GM12892 (cell line): ENCODE results near the gene TRAF3IP1.
A peak's percentile ranks its signal among the peaks of the same experiment; 100 is the strongest.

Experiments
- DNase-seq: peaks from one replicate; pipeline ENCODE4 v3.0.0; 2011; ENCODE audit not compliant: insufficient read length
- FAIRE-seq: peaks from 2 replicates; lab custom pipeline; 2011; peaks lifted over from hg19 to GRCh38; lab: Jason Lieb, UNC
- POLR2A ChIP-seq: IDR thresholded peaks from 2 replicates; pipeline ENCODE4 v1.6.1; 2011; ENCODE audit warnings: low read depth, low read length, control low read depth
- POLR2AphosphoS5 ChIP-seq: IDR thresholded peaks from 2 replicates; pipeline ENCODE4 v1.6.1; 2011; ENCODE audit warnings: low read depth, low read length, control low read depth
- TAF1 ChIP-seq: IDR thresholded peaks from 2 replicates; pipeline ENCODE4 v1.6.1; 2011; ENCODE audit warnings: low read depth, mild to moderate bottlenecking, control low read depth, low read length, borderline replicate concordance

Gene TRAF3IP1

DNA sequence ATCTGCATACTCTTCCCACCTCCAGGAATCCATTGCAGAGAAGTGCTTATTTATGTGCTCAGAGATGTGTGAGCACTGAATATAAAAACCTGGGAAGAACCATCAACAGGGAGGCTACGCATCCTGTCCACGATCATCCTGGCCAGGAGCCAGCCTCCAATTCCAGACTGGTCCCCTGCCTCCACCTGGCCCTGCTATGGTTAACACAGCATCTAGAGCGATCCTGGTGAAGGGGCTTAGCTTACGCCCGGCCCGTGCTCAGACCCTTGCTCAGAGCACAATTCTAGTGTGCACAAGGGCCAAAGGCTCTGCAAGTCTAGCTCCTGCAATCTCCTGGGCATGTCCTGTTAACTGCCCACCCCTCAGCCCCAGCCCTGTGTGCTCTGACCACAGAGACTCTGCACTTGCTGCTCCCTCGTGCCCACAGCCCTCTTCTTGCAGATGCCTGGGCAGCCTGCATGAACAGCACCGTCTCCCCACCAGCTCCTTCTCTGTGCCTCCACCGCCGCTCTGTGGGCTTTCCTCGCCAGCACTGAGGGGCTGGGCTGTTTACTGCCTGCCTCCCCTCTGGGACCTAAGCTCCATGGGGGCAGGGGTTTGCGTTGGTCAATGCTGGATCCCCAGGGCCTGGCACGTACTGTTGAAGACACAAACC lies 38.4 kb upstream of the TRAF3IP1 start:
- no peak for FAIRE-seq

DNA sequence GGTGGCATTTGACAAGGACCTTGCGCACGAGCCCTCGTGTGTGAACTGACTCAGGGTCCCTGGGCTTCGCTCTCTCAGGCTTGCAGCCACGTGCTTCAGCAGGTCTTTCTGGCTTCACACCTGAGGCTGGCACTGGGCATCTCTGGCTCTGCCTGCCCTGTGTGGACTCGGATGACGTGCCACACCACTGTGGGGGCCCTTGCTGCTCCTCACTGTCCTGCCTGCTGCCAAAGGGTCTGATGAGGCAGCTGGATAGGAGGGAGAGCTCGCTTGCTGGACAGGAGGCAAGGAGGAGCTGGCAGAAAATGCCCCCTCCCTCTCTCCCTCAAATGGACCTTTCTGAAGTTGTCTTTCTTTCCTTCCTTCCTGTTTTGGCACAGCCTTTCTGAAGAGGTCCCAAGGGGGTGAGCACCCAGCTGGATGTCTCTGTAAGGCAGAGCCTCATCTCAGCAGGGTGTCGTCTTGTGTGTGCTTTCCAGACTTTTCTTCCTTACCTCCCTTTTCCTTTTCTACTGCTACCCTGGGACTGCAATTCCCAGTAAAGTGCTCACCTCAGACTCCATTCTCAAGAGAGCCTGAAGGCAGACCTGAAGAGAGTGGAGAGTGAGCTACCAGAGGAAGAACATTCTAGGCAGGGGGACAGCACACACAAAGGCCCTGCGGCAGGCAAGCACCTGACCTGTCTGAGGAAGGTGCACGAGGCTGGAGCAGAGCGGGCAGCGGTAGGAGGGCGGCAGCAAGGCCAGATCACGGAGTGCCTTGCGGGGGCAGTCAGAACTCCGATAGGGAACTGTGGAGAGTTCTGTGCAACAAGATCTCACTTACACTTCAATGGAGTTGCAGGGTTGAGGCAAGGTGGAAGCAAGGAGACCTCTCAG lies 37.2 kb upstream of the TRAF3IP1 start:
- TF ChIP-seq POLR2A = no peak
- TF ChIP-seq POLR2AphosphoS5 = no peak
- TF ChIP-seq TAF1 = no peak
- FAIRE-seq = no peak
- no peak for DNase-seq

More for the DNA sequence above, 38.4 kb upstream of the TRAF3IP1 start:
- no peak for DNase-seq
- no peak for TF ChIP-seq TAF1
- TF ChIP-seq POLR2AphosphoS5 = no peak
- TF ChIP-seq POLR2A = no peak

DNA sequence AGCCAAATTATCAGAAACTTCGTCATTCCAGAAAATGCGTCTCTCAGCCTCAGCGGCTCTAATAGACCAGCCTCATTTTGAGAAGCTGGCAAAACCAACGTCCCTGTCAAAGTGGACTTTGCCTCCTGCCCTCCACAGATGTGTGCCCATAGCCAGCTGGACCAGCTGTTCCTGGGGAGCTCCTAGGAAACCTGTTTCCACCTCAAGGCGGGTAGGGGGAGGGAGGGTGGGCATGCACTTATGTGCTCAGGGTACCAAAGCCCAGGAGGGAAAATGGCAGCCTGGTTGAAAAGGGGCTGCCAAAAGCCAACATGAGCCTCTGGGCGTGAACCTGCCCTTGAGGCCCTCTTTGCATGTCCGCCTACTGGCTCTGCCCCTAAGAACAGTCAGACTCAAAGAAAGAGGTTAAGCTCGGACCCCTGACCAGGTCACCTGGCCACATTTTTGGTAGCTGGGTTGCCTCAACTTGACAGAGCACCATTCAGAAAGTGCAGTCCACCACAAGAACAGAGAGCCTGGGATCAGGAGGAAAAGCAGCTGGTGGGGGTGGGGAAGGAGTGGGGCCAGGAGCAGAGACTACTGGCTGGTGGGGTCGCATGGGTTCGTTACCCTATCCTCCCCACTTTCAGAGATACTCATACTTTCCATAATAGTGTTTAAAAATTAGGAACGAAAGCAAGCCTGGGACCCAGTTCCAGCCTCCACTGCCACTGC lies 35.4 kb upstream of the TRAF3IP1 start:
- FAIRE-seq (no peak), DNase-seq (no peak)
- TF ChIP-seq TAF1 (no peak), POLR2A (no peak), POLR2AphosphoS5 (no peak)

DNA sequence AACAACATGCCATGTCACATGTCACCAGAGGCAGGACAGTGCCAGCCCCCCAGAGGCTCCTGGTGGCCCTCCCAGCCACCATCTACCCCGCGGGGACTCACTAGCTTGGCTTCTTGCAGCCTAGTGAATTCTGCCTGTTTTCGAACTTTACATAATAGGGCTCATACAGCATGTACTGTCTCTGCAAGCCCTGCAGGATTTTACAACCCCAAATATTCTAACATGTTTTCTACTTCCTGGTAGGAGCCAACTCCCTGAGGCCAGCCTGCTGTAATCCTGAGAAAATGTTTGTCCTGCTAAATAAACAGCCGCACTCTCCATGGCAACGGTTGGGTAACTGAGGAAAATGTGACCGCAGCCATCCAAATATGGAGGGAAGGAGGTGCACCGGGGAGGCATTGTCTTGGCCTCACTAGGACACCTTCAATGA lies 34.6 kb upstream of the TRAF3IP1 start:
- TF ChIP-seq TAF1 (no peak), POLR2AphosphoS5 (no peak), POLR2A (no peak)
- FAIRE-seq (no peak), DNase-seq (no peak)

DNA sequence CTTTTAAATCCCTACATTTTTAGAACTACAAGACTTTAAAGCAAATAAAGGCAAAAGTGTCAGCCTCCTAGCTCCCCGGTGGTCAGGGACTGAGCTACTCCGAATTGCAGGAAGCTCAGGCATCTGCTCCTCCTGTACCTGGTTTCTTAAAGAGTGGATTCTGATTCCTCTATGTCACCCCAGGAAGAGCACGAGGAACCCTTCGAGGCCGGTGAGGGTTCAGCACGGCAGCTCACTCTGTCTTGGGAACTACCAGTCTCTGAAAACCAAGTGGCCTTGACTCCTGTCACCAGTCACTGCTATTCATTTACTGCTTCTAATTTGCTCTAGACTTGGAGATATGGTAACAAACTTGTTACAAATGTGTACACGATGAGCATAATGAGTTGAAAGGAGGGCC lies 34.2 kb upstream of the TRAF3IP1 start:
- TF ChIP-seq POLR2A (no peak), TAF1 (no peak), POLR2AphosphoS5 (no peak)
- FAIRE-seq (peak; percentile 46), DNase-seq (no peak)

DNA sequence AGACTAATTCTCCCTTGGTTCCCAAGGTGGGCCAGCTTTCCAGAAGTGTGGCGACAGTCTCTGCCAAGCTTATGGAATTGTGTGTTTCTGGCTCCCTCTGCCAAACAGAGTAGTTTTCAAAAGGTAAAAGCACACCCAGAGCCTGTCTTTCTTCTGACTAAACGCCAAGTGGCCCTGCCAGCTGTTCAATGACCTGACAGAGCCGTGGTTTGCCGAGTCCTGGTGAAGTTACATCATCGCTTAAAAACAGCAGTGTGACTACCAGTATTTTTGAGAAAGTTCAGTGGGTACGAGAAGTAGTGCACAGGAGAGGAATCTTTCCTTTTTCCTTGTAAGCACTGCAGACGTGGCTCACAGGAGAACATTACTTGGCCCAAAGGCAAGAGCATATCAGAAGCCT lies 33.8 kb upstream of the TRAF3IP1 start:
- no peak for FAIRE-seq
- no peak for DNase-seq
- no peak for TF ChIP-seq POLR2AphosphoS5
- TF ChIP-seq POLR2A = no peak
- TF ChIP-seq TAF1 = no peak

DNA sequence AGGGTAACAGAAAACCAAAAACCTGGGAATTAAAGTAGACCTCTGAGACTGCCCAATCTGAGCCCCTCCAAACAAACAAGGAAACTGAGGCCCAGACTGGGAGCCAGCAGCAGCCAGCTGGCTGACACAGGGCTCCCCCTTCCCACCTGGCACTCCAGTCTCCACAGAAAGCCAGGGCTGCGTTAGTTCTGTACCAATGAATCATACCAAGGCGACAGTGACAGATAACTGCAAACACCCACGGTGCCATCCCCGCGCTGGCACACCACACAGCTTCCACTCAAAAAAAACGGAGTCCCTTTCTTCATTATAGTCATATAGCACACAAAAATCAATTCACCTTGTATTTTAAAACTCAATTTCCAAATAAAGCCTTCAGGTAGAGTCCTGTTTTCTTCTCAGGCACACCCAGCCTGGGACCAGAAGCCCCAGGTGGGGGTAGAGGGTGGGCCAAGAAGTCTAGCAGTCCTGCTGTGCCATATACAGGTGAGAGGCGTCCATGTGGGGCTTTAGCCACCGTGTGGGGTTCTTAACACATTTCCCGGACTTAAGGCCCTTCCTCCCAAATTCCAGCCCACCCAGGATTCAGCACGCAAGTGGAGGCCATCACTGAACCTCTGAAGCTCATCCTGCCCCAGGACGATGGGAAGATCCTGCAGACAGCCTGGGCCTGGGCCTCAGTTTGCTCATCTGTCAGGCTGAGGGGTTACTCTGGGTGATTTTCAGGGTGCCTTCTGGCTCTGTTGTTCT lies 33.2 kb upstream of the TRAF3IP1 start:
- DNase-seq (no peak), FAIRE-seq (no peak)
- no peak for TF ChIP-seq TAF1
- no peak for TF ChIP-seq POLR2A

DNA sequence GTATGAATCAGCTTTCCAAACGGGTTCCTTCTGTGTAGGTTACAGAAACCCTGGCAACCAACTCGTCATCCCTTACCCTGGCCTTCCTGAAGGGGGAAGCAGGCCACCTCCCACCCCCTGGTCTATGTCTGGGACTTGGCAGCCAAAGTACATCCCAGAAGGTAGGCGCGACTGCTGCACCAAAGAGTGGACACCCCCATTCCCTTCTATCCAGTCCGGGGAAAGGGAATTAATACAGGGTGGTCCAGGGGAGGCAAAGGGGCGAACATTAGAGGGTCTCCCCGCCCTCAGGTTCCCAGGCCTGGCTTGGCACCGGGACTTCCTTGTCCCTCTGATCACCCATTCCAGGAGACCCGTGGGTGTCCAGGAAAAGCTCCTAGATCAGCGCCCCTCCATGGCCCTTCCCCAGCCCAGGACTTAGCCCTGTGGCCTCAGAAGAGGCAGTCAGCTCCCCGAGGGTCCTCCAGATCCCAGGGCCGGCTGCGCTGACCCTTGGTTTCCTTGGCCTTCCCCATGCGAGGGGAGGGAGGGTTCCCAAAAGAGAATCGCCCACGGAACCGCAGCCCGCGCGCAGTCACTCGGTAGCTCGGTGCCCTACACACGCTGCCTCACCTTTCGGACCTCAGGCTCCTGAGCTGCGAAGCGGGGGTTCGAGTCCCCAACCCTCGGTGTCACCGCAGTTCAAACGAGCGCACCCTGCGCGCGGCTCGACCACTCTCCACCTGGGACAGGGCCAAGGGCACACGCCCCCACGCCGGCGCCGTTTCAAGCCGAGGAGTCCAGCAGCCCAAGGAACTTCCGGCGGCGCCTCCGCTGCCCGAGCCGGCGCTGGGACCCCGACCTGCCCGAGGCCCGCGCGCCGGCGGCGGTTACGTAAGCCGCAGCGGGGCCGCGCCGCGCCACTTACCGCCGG lies 32.3 kb upstream of the TRAF3IP1 start, which contains the start of gene PER2:
PER2 (minus strand) TSS at position 874 of the 913 bp plus-strand sequence. CDS start 10,674 bp downstream, outside the sequence.
- DNase-seq = peak; percentile 52
- no peak for FAIRE-seq
- TF ChIP-seq POLR2AphosphoS5 = no peak
- TF ChIP-seq TAF1 = no peak
- TF ChIP-seq POLR2A = no peak

DNA sequence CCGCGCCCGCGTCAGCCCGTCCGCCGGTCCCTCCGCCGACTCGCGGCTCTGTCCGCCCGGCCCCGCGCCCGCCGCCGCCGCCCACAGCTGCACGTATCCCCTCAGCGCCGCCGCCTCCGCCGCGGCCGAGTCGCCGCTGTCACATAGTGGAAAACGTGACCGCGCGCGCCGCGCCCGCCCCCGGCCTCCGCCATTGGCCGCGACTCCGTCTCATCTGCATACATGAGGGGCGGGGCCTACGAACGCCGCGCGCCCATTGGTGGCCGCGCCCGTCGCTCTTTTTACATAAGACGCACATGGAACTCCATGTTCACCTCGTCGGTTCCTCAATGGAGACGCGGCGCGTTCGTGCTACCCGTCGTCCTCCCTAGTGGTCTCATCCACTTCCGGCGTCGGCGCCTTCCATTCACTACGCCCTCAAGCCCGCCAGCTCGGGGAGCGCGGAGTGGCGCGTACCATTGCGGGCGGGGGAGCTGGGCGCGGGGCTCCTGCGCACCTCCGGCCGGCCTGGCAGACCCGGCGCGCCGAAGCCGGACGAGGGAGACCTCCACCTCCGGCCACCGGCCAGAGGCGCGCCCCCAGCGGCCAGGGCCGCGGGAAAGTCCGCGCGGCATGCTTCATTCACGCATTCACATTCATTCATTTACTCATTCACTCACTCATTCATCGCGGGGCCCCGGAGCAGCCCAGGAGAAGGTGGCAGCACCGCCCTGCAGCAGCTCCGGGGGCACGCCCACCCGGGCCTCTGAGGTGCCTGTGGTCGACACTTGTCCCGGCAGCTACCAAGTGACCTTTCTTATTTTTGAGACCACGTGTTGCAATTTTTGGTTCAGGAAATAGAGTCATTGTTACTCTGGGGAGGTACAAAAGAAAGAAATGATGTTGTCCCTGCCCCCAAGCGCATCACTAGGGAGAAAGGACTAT lies 31.4 kb upstream of the TRAF3IP1 start:
- TF ChIP-seq POLR2AphosphoS5 (peak; percentile 69), POLR2A (peak; percentile 76), TAF1 (0 out of 2 replicates have a peak, but pooled peaks have one; percentile 61)
- DNase-seq = peak; percentile 89
- peak; percentile 91 for FAIRE-seq

DNA sequence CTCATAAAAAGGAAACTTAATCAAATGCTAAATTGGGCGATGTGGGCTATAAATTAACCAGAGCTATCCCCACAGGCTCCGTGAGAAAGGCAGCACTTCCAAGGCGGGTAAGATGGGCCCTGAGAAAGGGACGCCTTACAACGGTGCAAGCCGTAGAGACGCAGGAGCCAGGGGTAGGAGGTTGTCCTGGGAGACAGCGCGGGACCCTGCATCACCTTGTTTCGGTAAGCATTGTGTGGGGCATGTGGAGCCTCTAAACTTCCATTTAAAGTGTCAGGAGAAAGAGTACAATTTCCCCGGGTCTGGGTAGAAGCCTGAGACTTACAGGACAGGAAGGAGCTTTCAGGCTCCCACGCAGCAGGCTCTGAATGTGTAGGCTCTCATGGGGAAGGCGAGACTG lies 30.7 kb upstream of the TRAF3IP1 start:
- DNase-seq = no peak
- TF ChIP-seq POLR2A (no peak), POLR2AphosphoS5 (no peak), TAF1 (no peak)
- FAIRE-seq = no peak
